MV-4-11 (cell line): ENCODE data around the gene ADD1.
"Not testable (repeated sequence)": the region's sequence is repeated elsewhere in the genome, so short reads cannot be mapped to it uniquely, and the experiment has no call there.

Source experiments
- DNase-seq: peaks from one replicate; lab custom pipeline; 2025; lab: John Stamatoyannopoulos, UW

ADD1 gene

DNA sequence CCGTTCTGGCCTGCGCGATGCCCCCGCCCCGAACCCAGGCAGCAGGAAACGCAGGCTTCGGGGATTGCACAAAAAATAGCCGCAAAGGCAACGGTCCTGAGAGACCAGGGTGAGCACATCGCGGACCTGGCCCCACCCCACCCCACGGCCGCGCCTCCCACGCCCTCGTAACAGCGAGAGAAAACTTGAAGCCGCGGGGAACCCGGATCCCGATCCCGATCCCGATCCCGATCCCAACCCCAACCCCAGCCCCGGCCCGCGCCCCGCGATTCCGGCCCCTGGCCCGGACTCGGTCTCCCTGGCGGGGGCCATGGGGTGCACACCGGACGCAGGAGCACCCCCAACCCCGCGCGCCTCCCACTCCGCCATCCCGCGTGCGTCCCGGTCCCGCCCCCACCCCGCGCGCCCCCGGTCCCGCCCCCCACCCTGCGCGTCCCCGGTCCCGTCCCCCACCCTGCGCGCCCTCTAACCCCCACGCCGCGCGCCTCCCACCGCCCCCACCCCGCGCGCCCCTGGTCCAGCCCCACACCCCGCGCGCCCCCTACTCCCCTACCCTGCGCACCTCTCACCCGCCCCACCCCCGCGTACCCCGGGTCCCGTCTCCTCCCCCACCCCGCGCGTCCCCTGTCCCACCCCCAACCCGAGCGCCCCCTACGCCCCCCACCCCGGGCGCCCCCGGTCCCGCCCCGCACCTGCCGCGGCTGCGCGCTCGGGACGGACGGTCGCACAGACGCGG lies 90.6 kb downstream of the ADD1 start:
- peak; percentile 85 for DNase-seq

- DNase-seq = peak; percentile 89
These were observed 91.4 kb downstream of the ADD1 start for GRCh38 chr4:2934813-2935761.

GRCh38 chr4:2935762-2936743 lies 92.4 kb downstream of the ADD1 start:
- peak; percentile 40 for DNase-seq

GRCh38 chr4:2936773-2937145 lies 93.1 kb downstream of the ADD1 start:
- DNase-seq = peak; percentile 62

DNA sequence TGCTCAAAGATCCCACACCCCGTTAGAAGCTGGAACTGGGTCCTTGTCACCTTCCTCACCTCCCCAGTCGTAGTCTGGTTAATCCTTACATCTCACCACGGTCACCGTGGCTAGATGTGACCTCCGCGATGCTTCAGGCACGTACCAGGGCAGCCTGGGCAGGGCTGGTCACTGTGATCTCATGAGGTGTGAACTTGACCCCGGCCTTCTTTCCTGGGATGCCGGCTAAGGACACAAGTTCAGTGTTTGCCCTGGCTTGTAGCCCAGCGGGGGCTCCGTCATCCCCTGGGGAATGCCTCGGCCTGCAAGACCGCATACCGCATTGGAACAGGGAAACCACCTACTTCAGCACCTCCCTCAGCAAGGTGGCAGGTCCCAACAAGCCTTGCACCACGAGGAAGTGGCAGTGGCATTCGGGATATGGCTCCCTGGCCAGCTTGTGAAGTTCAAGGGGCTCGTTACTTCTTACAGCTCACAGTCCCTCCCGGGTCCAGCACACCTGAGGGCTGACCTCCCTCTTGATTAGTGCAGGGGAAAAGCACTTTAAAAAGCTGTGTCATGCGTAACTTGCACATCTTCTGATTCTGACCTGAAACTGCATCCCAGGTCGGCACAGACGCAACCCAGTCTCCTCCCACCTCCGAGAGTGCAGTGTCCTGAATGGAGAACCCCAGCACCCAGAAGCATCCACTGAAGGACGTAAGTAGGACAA lies 93.7 kb downstream of the ADD1 start:
- DNase-seq = no peak

DNA sequence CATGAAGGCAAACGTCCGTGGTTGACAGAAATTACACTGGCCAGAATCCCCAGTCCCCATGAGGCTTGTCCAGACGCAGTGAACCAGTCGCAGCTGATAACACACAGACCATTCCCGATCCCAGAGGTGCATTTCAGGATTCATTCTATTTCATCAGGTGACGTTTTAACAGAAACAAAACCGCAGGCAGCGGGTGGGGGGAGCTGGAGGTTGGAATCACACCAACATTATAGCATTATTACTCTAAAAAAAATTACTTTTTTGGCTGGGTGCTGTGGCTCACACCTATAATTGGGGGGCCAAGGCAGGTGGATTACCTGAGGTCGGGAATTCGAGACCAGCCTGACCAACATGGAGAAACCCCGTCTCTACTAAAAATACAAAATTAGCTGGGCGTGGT lies 94.3 kb downstream of the ADD1 start:
- no peak for DNase-seq

DNA sequence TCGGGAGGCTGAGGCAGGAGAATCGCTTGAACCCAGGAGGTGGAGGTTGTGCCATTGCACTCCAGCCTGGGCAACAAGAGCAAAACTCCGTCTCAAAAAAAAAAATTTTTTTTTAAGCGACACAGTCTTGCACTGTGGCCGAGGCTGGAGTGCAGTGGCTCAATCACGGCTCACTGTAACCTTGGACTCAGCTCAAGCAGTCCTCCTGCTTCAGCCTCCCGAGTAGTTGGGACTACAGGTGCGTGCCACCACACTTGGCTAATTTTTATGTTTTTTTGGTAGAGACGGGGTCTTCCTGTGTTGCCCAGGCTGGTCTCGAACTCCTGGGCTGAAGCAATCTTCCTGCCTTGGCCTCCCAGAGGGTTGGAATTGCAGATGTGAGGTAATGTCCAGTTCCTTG lies 94.8 kb downstream of the ADD1 start:
- DNase-seq = not testable (repeated sequence)

DNA sequence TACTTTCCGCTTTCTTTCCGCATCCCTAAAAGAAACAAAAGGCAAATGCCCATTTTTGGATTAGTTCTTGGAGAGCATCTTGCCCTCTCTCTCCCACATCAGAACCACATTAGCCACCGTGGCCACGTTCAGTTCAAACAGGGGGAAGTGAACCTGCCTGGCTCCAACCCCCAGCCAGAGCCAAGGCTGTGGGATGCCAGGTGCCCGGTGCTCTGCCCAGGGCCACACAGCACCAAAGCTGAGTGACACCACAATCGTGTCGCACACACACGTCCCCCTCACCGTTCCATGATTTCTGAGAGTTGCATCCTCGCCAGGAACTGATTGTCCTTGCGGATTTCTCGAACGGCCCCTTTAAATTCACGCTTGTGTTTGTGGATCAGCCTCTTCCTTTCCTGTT lies 95.3 kb downstream of the ADD1 start:
- peak; percentile 42 for DNase-seq

GRCh38 chr4:2939383-2940243 lies 96.0 kb downstream of the ADD1 start:
- DNase-seq = no peak

DNA sequence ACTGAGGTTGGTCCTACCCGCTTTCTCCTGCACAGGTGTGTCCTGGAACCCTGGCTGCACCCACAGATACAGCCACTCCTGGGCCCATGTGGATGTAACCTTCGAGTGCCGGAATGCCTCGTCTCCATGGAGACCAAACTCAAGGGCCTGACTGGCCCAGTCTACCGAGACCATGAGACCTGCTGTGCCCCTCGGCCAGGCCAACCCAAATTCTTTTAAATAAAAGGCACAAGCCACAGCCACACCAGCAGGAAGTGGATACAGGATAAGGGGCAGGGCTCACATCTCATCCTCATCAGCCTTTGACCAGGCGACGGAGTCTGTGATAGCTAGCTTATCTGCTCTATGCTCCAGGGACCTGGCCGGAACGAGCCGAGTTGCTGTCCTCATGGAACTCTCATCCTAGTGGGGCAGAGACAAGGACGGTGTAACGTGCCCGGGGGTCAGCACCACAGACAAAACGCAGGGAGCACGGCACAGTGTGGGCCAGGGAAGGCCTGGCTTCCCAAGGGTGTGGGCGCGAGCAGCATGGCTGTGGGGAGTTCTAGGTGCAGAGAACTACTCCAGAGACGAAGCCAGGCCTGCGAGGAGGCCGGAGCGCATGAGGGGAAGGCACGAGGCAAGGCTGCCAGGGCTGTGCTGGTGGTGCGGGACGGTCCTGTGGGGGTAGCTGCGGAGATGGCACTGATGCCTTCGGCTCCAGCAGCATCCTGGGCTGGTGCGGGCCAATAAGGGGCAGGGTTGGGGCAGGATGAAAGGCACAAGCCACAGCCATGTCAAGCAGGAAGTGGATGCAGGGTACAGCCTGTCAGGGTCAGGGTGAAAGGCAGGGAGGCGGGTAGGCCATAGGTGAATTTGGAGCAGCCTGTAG lies 96.9 kb downstream of the ADD1 start:
- DNase-seq = no peak

DNA sequence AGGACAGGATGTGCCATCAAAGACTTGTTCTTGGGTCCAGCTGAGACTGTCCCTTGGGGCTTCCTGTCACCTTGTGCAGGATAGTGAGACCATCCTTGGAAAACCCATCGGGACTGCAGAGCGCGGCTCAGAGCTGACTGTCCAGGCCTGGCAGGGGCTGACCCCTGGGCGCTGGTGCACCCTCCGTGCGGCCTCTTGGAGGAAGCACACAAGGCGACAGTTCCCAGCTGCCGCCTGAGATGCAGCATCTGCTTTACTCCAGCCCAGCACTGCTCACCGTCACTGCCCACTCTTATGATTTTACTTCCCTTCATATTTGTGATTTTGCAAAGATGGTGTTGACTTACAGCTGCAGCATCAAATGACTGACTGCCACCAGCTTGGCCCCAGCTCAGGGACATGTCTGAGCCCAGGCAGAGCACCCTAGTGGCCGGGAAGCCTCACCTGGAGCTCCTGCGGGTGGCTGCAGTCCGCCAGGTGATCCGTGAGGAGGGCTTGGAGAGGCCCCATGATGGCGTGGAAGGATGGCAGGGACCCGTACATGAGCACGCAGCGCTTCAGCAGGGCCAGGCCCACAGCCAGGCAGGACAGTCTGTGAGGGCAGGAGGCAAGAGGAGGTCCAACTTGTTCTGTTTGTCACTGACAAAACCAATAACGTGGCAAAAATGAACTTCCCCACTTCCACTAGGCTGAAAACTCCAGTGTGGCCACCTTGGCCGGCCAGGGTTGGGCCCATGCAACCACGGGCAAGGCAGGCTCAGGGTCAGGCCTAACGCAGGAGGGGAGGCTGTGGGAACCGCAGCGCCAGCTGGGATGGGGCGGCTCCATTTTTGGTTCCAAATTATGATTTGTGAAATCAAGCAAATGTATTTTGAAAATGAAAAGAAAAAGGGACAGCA lies 97.7 kb downstream of the ADD1 start:
- DNase-seq = no peak

GRCh38 chr4:2942037-2942531 lies 98.4 kb downstream of the ADD1 start:
- no peak for DNase-seq

DNA sequence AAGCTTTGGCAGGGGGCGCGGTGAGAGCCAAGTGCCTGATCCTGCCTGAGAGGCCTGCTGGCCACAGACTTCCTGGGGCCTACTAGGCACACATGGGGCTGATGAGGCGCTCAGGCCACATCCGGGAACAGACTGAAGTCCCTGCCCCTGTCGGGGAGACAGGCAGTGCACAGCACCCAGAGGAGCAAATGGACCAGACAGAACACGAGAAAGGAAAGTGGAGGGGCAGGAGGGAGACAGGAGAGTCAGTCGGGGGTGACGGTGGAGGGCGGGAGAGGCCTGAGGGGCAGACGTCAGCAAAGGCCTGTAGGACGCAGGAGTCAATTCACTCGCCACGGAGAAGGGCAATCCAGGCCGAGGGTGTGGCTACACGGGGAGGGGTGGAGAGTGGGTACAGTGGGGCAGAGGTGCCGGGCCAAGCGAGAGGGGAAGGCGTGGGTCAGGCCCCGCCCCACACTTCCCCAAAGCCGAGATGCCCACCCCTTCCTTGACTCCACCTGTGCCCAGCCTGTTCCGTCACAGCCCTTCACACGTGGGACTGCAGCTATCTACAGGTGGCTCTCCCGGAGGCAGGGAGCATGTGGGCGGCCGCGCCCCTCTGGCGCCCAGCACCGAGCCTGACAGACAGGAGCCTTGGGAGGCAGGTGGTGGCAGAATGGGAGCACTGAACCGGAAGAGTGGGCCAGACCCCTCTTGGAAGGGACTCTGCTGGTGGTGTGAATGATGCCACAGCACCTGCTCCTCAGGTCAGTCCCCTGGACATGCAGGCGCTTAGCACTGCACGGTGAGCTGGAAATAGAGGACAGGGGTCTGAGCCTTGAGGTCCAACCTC lies 99.1 kb downstream of the ADD1 start:
- DNase-seq = no peak

GRCh38 chr4:2943364-2944090 lies 99.9 kb downstream of the ADD1 start:
- no peak for DNase-seq

DNA sequence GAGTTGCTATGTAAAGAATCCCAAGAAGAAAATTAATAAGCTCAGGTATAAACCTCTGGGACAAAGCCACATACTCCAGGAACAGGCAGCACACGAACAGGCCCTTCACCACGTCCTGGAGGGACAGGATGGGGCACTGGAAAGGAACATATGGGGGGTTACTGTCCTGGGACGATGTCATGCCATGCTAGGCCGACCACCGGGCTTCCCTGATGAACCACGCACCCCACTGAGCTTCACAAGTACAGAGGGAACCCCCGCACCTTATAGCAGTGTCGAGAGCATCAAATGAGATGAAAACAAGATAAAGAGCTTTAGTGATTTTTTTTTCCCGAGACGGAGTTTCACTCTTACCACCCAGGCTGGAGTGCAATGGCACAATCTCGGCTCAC lies 100.4 kb downstream of the ADD1 start:
- no peak for DNase-seq
